HG03439 (cell line): ENCODE results near the gene SMC6.

Source experiments
- ATAC-seq: cut with Tn5 transposase; IDR thresholded peaks from one replicate; pipeline ENCODE4 v1.9.1; 2021; ENCODE audit warnings: mild to moderate bottlenecking, moderate library complexity; ENCODE audit not compliant: unreplicated experiment

The SMC6 gene, protein sequence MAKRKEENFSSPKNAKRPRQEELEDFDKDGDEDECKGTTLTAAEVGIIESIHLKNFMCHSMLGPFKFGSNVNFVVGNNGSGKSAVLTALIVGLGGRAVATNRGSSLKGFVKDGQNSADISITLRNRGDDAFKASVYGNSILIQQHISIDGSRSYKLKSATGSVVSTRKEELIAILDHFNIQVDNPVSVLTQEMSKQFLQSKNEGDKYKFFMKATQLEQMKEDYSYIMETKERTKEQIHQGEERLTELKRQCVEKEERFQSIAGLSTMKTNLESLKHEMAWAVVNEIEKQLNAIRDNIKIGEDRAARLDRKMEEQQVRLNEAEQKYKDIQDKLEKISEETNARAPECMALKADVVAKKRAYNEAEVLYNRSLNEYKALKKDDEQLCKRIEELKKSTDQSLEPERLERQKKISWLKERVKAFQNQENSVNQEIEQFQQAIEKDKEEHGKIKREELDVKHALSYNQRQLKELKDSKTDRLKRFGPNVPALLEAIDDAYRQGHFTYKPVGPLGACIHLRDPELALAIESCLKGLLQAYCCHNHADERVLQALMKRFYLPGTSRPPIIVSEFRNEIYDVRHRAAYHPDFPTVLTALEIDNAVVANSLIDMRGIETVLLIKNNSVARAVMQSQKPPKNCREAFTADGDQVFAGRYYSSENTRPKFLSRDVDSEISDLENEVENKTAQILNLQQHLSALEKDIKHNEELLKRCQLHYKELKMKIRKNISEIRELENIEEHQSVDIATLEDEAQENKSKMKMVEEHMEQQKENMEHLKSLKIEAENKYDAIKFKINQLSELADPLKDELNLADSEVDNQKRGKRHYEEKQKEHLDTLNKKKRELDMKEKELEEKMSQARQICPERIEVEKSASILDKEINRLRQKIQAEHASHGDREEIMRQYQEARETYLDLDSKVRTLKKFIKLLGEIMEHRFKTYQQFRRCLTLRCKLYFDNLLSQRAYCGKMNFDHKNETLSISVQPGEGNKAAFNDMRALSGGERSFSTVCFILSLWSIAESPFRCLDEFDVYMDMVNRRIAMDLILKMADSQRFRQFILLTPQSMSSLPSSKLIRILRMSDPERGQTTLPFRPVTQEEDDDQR

DNA sequence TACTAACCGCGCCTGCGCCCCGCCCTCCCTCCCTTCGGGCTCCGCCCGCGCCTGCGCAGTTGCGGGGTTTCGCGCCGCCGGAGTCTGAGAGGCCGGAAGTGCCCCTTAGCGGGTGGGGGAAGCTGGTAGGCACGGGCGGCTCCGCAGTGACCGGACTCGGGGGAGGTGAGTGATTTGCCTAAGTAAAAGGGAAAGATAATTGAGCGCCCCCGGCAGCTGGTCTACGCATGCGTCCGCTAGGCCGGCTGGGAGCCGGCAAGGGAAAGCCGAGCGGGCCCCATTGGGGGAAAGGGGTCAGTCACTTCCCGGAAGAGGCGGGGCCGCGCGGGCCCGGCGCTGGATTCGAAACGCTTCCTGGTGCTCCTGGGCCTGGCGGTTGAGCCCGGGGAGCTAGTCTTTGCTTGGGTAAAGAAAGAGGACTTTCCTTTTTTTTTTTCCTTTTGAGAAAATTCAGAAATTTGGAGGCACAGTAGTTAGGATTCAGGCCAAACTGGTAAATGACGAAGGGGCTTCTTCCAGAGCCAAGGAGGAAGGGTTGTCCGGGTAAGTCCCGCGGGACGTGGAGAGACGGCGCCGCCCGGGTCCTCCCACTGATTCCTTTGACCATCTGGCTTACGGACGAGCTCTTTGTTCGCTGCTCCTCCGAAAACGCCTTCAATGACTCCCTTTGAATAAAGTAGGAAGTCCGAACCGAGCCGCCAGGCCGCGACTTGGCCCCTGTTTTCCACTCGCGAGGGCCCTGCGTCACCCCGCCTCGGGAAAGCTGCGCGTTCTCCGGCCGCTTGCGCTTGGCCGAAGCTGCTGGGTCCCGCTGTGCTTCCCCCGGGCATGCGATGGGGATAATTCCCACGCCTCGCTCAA is at the start of gene SMC6, which contains the start of gene GEN1:
SMC6 (minus strand) TSS at position 8 of the 861 bp plus-strand sequence. CDS start 7,864 bp downstream, outside the sequence.
GEN1 (plus strand) TSS at position 336 of the 861 bp plus-strand sequence. CDS start 5,806 bp downstream, outside the sequence.
- ATAC-seq: peak; percentile 76

DNA sequence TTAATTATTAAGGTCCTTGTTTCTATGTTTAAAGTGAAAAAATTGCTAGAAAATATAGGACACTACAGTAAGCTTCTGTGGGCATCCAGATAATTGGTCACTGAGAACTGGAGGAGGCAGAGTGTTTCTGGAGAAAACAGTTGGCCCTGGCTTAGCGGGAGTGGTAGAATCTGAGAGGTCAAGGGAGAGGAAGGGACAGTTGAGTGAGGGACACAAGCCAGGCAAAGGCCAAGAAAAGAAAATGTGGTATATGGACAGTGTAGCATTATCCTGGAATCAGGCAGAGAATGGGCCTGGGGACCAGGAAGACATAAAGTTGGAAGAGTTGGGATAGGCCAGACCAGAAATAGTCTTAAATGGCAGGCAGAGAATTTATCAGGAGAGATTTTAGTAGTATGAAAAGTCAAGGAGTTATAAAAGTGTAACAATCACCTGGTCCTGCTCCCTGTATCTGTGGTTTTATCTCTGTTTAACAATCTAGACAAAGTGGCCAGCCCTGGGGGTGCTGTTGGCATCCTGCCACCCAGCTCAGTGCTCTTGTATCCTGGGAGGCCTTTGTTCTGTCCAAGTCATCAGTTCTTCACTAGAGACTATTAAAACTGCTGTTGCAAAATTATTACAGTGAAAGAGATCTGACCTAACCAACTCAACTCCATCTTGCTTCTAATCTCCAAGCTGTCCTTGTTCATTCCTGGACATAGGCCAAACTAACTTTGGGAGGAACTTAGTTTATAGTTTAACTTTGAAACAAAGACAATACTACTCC is 47.3 kb upstream of the SMC6 start:
- ATAC-seq: no peak

DNA sequence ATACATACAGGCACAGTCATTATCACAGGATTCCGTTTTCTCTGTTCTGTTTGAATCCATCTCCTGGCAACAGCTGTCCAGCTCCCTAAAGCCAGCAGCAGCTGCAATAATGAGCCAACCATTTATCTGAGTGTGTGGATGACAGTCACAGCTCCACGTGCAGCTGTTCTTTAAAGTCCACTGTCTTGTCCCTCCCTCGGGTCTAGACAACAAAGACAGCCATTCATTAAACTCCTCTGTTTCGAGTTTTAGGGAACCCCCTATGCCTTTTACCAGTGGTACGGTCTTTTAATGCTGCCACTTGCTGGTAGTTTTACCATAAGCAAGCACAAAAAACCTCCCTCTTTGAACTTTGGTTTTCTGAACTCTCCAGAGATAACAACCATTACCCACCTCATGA is 46.6 kb upstream of the SMC6 start:
- no peak for ATAC-seq

DNA sequence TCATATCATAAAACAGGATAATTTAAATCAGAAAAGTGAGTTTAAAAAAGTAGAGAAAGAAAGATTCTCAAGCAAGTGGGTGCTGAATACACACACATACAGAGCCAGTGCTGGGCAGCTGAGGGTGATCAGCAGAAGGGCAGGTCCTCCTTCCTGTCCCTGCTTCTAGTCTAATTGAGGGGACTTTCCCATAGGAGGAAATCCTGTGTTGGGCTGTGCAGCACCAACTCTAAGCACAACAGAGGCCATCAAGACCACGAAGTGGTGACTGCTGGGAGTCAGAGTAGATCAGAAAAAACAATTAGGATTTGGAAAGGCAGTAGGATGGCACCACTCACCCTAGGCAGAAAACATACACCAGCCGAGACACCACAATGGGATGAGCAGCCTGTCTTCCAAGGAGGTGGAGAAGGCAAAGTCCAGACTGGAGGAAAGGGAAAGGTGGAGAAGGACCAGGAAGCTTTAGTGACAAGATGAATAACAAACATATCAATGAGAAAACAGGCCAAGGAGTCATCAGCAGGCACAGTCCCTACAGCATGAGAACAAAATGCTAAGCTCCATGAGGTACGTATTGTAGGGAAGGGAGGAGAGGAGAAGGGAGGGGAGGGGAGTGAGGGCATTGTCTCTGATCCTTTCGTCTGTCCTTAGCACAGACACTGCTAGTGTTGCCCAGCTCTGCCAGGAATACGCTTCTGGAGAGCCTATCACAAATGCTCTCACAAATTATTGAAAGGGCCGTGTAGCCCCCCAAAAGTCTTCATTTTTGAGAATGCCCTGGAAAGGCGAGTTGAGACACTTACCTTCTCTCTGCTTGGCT is 45.9 kb upstream of the SMC6 start:
- no peak for ATAC-seq

DNA sequence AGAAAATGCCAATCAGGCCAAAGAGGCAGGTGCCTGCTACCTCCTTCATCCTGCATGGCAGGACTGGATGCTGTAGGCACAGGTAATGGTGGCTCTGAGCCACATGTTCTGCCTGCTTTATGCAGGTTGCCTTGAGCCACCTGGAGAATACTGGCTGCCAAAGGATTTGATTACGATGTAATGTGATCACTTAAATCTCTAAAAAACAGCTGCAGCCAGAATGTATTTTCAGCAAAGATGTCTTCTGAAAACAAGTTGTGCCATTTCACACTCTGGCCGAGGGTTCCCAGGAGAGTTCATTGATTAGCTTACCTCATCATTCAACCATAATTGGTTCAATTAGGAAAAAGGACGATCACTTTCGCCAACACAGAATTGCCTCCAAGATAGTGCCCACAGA is 44.7 kb upstream of the SMC6 start:
- ATAC-seq: no peak

DNA sequence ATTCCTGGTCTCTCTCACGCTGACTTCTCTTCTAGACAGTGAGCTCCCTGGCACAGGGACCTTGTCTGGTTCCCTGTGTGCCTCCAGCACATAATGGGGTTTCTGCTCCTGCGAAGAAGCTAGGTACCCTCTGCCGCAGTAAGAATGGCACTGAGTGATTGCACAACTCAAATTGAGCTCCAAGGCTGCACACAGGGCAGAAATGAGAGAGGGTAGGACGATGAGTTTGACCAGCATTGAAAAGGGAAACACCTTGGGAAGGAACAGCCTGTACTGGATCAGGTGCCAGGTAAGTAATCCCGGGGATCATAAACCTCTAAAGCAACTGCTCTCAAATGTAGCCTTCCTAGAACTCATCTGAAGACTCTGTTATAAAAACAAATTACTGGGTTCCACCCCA is 41.7 kb upstream of the SMC6 start:
- ATAC-seq: no peak

DNA sequence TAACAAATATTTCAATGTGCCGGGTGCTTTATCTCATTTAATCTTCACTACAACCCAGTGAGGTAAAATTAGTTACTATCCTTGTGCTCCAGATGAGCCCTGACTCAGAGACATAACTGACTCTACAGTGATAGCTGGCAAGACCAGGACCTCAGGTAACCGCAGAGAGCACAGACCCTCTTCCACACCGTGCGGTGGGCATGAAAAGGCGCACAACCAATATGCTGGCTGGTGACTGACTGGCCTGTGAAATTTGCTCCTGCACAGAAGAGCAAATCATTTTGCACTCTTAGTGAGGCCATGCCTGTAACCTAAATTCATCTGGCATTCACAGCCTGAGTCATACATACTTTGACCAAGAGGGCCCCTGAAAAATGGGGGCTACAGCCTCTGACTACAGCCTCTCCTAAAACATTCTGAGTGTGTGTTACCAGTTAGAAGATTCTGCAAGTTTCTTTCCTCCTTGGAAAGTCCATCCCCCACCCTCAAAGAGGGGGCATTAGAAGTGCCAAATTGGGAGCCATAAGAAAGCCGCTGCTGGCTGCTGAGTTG is 40.3 kb upstream of the SMC6 start:
- no peak for ATAC-seq

DNA sequence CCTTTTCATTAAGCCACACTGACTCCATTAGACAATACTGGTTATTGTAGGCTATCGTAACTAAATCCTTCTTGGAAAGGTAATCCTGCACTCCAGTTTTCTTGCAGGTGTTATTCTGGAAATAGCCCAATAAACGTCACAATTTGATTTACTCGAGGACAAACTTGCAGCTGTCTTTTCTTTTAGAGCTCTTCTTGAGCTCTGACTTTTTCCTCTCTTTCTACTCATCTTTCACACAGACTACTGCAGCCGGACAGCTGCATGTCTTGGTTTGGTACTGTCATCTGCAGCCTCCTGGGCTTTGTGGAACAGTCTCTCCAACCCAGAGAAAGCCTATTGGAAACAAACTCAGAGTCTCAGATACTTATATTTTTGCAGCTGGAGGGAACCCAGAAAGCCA is 39.7 kb upstream of the SMC6 start:
- no peak for ATAC-seq

DNA sequence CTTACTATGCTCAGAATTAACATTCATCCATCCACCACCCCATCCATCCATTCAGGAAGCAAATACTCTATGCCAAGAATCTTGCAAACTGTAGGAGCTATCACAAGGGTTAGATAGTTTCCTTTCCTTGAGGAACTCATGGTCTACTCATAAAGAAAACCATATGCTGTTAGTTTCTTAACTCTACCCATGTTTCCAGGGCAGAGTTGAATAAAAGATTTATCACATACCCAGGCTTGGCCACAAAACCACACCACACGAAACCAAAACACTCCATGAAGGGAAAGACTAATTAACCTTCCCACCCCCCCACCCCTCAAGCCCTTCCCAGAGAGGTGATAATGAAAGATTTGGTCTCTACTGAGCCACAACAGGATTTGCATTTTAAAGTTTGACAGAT is 38.9 kb upstream of the SMC6 start:
- no peak for ATAC-seq

DNA sequence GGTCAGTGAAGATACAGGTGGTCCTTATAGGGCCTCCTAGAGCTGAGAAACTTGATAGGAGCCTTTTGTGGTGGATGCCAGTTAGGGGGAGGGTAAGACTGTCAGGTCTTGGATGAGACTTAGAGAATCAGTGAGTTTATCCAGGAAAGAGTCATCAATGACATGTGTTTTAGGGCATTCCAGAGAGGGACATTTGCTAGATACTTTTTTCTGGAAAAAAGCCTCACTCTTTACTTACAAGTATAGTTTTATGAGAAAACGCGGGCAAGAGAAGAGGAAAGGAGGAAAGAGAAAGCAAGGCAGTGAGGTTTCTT is 38.2 kb upstream of the SMC6 start:
- ATAC-seq: no peak

DNA sequence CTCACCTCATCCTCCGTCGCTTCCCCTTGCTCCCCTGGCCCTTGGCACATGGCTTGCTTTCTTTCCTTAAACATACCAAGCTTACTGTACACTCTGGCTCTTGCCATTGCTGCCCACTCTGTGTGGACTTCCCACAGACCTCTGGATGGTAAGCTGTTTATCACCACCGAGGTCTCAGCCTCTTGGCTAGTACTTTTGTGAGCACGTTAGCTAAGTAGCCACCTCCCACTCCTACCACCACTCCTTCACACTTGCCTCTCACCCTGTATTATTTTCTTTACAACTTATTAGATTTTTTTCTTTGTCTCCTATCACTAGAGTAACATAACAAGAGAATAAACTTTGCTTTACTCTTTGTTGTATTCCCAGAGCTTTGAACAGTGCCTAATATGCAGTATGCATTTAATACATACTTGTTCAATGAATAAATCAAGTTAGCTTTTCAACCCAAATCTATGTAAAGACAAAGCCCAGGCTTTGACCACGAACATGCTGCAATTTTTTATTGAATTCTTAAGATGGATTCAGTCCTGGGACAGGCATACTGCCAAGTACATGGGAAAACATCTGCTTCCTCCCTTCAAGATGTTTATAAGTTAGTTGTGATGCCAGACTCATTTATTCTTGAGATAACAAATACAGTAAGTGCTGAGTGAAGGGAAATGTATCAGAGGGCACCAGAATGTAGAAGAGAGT is 37.7 kb upstream of the SMC6 start:
- ATAC-seq: no peak

DNA sequence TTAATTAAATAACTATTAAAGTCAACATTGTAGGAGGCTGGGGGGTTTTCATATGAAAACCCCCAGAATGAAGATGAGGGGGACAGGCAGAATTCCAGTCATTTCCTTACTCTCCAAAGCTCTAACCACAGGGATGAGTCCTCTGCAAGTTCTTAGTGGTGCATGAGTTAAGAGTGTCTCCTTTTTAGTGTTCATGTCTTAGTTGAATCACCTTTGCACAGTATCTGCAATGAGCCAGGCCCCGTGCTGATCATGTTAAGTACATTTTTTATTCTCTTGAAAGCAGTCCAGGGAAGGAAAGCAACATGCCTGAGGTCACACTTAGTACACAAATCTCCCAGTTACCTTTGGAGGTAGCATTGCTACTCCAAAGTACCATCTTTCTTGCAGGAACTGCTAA is 36.9 kb upstream of the SMC6 start:
- no peak for ATAC-seq

DNA sequence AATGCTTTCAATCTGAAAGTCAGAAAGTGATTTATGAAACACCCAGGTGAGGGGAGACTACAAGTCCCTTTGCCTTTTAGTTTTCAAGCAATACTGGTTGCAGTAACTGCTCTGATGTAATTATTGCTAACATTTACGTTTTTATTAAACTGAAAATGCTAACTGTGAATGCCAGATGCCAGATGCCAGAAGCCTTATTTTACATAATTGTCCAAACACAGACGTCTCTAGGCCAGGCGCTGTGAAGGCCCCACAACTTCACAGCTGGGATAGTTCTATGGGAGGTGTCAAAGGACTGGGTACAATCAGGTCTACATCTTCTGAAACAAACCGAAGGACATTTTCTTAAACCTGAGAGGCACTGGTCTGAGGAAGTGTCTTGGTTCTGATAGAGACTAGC is 35.2 kb upstream of the SMC6 start:
- no peak for ATAC-seq

DNA sequence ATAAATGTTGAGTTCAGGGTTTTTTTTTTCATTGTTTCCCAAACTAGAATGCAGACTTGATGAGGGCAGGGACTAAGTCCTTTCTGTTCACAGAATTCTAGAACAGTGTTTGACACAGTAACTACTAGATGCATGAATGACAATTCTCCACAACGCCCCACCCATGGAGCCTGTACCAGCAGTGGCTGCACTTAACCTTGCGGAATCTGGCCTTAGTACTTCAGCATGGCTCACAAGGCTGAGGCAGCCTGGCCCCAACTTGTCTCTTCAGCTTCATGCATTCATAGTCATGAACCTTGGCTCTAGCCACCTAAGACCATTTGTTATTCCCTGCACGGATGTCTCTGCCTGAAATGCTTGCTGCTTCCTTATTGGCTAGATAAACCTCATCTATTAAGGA is 33.1 kb upstream of the SMC6 start:
- no peak for ATAC-seq

DNA sequence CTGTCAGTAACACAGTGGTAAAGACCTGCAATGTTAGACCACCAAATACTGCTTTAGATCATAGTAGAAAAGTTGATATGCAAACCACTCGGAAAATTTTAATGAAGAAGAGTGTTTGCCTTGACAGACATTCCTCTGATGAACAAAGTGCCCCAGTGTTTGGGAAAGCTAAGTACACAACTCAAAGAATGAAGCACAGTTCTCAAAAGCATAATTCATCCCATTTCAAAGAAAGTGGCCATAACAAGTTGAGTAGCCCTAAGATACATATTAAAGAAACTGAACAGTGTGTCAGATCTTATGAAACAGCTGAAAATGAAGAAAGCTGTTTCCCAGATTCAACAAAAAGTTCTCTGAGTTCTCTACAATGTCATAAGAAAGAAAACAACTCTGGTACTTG is 27.9 kb upstream of the SMC6 start:
- ATAC-seq: no peak

DNA sequence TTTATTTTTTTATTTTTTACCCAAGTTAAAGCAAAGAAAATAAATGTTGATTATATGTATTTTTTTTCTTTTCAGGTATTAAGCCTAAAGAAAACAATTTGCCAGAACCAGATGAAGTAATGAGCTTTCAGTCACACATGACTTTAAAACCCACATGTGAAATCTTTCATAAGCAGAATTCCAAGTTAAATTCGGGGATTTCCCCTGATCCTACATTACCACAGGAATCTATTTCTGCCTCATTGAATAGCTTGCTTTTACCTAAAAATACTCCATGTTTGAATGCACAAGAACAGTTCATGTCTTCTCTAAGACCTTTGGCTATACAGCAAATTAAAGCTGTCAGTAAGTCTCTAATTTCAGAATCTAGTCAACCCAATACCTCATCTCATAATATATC is 26.9 kb upstream of the SMC6 start:
- ATAC-seq: no peak

DNA sequence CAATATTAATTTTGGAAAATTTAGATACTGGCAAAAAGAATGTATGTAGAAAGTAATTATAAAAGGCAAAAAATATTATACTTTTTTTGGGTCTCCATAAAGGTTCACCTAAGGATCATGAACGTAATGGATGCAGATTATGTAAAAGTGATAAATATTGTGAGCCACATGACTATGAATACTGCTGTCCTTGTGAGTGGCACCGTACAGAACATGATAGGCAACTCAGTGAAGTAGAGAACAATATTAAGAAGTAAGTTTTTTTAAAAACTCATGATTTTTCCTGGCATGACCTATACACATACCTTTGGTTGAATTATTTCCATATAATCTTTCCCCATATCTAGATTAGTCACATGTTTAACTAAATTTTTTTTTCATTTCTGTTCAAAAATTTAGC is 18.9 kb upstream of the SMC6 start:
- ATAC-seq: no peak

DNA sequence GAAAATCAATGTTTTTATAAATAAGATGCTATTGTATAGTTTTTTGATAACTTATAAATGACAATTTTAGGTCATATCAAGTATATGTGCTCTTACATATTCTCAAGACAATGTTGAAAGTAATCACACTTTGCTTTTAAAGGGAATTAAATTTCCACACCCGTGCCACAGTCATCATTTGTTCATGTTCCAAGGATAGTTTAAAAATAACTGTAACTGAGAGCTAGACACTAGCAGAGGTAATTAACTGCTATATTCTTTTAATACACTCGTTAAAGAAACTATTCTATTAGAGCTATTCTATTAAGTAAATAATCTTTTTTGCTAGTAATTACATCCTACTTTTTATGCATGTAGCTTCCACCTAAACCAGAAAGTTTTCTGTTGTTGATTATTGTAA is 18.3 kb upstream of the SMC6 start:
- no peak for ATAC-seq
